BLaER1 treated with 17β-estradiol and CSF1 and Interleukin-3, amounts not matched to agents 10 nM and 100 nM (cell line): ENCODE results near the gene POLG.

Experiments
- H3K27ac ChIP-seq, 11 experiments: shearing (Covaris generic); formaldehyde crosslinking; 2 replicates each; pipeline ENCODE4 v1.8.1; 2022
- H3K27me3 ChIP-seq, 11 experiments: shearing (Covaris generic); formaldehyde crosslinking; 2 replicates each; pipeline ENCODE4 v1.8.1; 2022
- H3K36me3 ChIP-seq, 11 experiments: shearing (Covaris generic); formaldehyde crosslinking; 2 replicates each; pipeline ENCODE4 v1.8.1; 2022
- H3K4me1 ChIP-seq, 10 experiments: shearing (Covaris generic); formaldehyde crosslinking; 2 replicates each; pipeline ENCODE4 v1.8.1; 2022
- H3K4me2 ChIP-seq, 11 experiments: shearing (Covaris generic); formaldehyde crosslinking; 2 replicates each; pipeline ENCODE4 v1.8.1; 2022
- H3K4me3 ChIP-seq, 10 experiments: shearing (Covaris generic); formaldehyde crosslinking; 2 replicates each; pipeline ENCODE4 v1.8.1; 2022
- H3K9ac ChIP-seq, 11 experiments: shearing (Covaris generic); formaldehyde crosslinking; 2 replicates each; pipeline ENCODE4 v1.8.1; 2022
- H3K9me3 ChIP-seq, 11 experiments: shearing (Covaris generic); formaldehyde crosslinking; replicated peaks in 1 of 11; 2 replicates each; pipeline ENCODE4 v1.8.1; 2022
- H4K20me1 ChIP-seq, 11 experiments: shearing (Covaris generic); formaldehyde crosslinking; 2 replicates each; pipeline ENCODE4 v1.8.1; 2022
- Cebpa-rat ChIP-seq, 11 experiments: shearing (Covaris generic); IDR thresholded peaks; 2 replicates each; pipeline ENCODE4 v1.8.1; 2022

The POLG gene

GRCh38 chr15:89338036-89338435, 3.4 kb upstream of the POLG start:
- H3K4me3 ChIP-seq = no peak overlapping the region
- H3K27me3 ChIP-seq = no peaks in the 10 kb centered on the region
- H4K20me1 ChIP-seq = peaks cover 10 to 16% (median 13%) of the 10 kb centered on the region in 11 experiments; a peak in 21 of 22 replicates
- peaks cover 15 to 33% (median 23%) of the 10 kb centered on the region in 10 experiments for H3K4me1 ChIP-seq
- peaks cover 5 to 9% (median 6%) of the 10 kb centered on the region in 11 experiments for H3K36me3 ChIP-seq
- no peak overlapping the region for H3K9ac ChIP-seq
- no peaks in the 10 kb centered on the region for H3K9me3 ChIP-seq
- TF ChIP-seq Cebpa-rat (IDR thresholded peaks at IDR 0.05) = no peak
- H3K4me2 ChIP-seq = no peak overlapping the region; a peak in 1 of 22 replicates
- H3K27ac ChIP-seq = no peak overlapping the region

DNA sequence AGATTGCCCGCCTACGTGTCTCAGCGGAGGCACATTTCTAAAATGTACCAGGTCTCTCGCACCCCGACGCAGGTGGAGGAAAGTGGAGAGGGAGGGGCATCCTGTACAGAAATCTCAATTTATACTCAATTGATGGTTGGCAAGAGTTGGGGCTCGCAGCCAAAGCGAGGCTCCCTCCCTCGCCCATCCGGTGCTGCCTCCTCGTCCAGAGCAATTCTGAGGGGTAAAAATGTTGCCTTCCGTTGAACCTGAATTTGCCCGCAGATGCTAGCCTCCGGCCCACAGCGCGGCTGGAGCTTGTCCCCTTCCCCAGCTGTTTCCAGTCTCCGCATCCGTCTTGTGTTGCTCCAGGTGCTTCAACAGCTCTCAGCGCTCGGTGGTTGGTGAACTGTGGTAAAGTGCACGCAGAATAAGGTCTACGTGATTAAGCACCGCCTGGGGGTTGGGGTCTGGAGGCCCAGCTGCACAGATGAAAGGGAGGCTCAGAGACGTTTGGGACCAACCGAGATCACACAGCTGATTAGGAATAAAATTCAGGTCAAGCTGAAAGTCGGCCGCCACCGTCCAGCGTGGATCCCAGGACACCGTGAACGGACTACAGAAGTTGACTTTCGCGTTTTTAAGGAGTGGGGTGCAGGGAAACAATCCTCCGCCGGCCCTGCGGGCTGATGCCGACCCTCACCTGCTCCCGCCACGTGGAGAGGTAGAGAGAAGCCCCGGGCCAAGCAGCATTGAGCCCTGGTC, 846 bp upstream of the POLG start:
- TF ChIP-seq Cebpa-rat (IDR thresholded peaks at IDR 0.05) = no peak
- peaks cover 37 to 57% (median 47%) of the 10 kb centered on the region in 10 experiments for H3K4me1 ChIP-seq
- H3K27me3 ChIP-seq = no peaks in the 10 kb centered on the region
- peak overlapping the region; percentile 74 to 93 (median 82) for H3K4me2 ChIP-seq
- peak overlapping the region; percentile 28 to 99 (median 96); a peak in 20 of 22 replicates for H3K9ac ChIP-seq
- H3K9me3 ChIP-seq = no peaks in the 10 kb centered on the region
- H3K36me3 ChIP-seq = peaks cover 27 to 34% (median 30%) of the 10 kb centered on the region in 11 experiments
- H3K27ac ChIP-seq = peak overlapping the region in 10 of 11 experiments; percentile 21 to 99 (median 96); a peak in 19 of 22 replicates
- peaks cover 34 to 42% (median 39%) of the 10 kb centered on the region in 11 experiments for H4K20me1 ChIP-seq
- H3K4me3 ChIP-seq = peak overlapping the region; percentile 55 to 97 (median 87)

DNA sequence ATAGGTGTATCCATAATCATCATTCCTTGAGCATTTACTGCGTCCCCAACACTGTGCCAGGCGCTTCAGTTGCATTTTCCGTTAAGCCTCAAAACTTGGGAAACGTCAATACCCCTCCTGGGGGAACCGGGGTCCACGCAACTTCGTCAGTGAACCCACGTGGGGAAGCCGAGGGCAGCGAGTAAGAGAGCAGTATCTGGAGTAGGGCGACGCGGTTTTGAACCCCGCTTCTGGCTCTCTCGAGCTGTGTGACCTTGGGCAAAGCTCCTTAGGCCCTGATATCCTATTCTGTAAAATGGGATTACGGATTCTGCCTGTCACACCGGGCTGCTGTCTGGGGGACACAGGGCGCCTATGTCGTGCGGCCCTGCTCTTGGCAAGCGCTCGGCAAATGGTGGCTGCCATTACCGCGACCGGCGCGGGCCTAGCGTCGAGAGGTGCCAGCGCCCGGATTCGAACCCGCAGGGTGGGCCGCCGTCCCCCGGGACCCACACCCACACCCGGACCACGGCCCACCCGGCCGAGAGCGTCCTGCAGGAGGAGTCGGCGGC, 590 bp downstream of the POLG start:
- Histone ChIP-seq H3K27ac (peak overlapping the region; percentile 93 to 99 (median 96)), H3K27me3 (no peaks in the 10 kb centered on the region), H3K9ac (peak overlapping the region; percentile 92 to 99 (median 97)), H3K4me1 (peaks cover 52 to 72% (median 61%) of the 10 kb centered on the region in 10 experiments), H3K36me3 (peaks cover 41 to 48% (median 44%) of the 10 kb centered on the region in 11 experiments), H3K4me3 (peak overlapping the region; percentile 70 to 97 (median 87)), H3K9me3 (no peaks in the 10 kb centered on the region), H3K4me2 (peak overlapping the region; percentile 79 to 100 (median 97)), H4K20me1 (peaks cover 49 to 56% (median 53%) of the 10 kb centered on the region in 11 experiments)
- TF ChIP-seq Cebpa-rat (IDR thresholded peaks at IDR 0.05) = no peak

- peaks cover 58 to 80% (median 64%) of the 10 kb centered on the region in 10 experiments for H3K4me1 ChIP-seq
- H3K4me2 ChIP-seq = peak overlapping the region; percentile 79 to 100 (median 97)
- TF ChIP-seq Cebpa-rat (IDR thresholded peaks at IDR 0.05) = no peak
- peaks cover 49 to 56% (median 52%) of the 10 kb centered on the region in 11 experiments for H3K36me3 ChIP-seq
- no peaks in the 10 kb centered on the region for H3K27me3 ChIP-seq
- H3K9ac ChIP-seq = peak overlapping the region; percentile 92 to 99 (median 97)
- H4K20me1 ChIP-seq = peaks cover 57 to 64% (median 61%) of the 10 kb centered on the region in 11 experiments
- peak overlapping the region; percentile 70 to 97 (median 87) for H3K4me3 ChIP-seq
- no peaks in the 10 kb centered on the region for H3K9me3 ChIP-seq
- H3K27ac ChIP-seq = peak overlapping the region; percentile 93 to 99 (median 96)
These were observed 1.4 kb downstream of the POLG start for GRCh38 chr15:89333011-89333860.

GRCh38 chr15:89332446-89332845, 2.2 kb downstream of the POLG start:
- H4K20me1 ChIP-seq = peaks cover 65 to 72% (median 69%) of the 10 kb centered on the region in 11 experiments
- no peaks in the 10 kb centered on the region for H3K27me3 ChIP-seq
- no peaks in the 10 kb centered on the region for H3K9me3 ChIP-seq
- peak overlapping the region; percentile 70 to 97 (median 87); a peak in 19 of 20 replicates for H3K4me3 ChIP-seq
- TF ChIP-seq Cebpa-rat (IDR thresholded peaks at IDR 0.05) = no peak
- H3K4me1 ChIP-seq = peaks cover 58 to 82% (median 66%) of the 10 kb centered on the region in 10 experiments
- peak overlapping the region; percentile 92 to 99 (median 97); a peak in 18 of 22 replicates for H3K9ac ChIP-seq
- peak overlapping the region; percentile 79 to 100 (median 97) for H3K4me2 ChIP-seq
- H3K27ac ChIP-seq = peak overlapping the region in 1 of 11 experiments; percentile 96; a peak in 1 of 22 replicates
- peaks cover 57 to 64% (median 60%) of the 10 kb centered on the region in 11 experiments for H3K36me3 ChIP-seq

- peak overlapping the region; percentile 2 to 65 (median 37); a peak in 18 of 22 replicates for H3K9ac ChIP-seq
- no peaks in the 10 kb centered on the region for H3K27me3 ChIP-seq
- peak overlapping the region; percentile 71 to 100 (median 80) for H3K4me2 ChIP-seq
- peak overlapping the region; percentile 12 to 79 (median 40); a peak in 17 of 20 replicates for H3K4me3 ChIP-seq
- peaks cover 71 to 78% (median 74%) of the 10 kb centered on the region in 11 experiments for H3K36me3 ChIP-seq
- 0 out of 22 replicates have a peak overlapping the region, but pooled peaks of 1 of the 11 experiments have one; percentile 29 for H3K27ac ChIP-seq
- H4K20me1 ChIP-seq = peaks cover 78 to 86% (median 83%) of the 10 kb centered on the region in 11 experiments
- TF ChIP-seq Cebpa-rat (IDR thresholded peaks at IDR 0.05) = no peak
- peaks cover 56 to 82% (median 70%) of the 10 kb centered on the region in 10 experiments for H3K4me1 ChIP-seq
- no peaks in the 10 kb centered on the region for H3K9me3 ChIP-seq
These were observed 3.6 kb downstream of the POLG start for GRCh38 chr15:89330881-89331595.

GRCh38 chr15:89330119-89330518, 4.5 kb downstream of the POLG start:
- Histone ChIP-seq H3K4me3 (peak overlapping the region in 6 of 10 experiments; percentile 7 to 31 (median 18); a peak in 4 of 20 replicates), H3K9ac (peak overlapping the region in 8 of 11 experiments; percentile 11 to 66 (median 38); a peak in 10 of 22 replicates), H3K4me2 (peak overlapping the region; percentile 53 to 97 (median 81)), H3K4me1 (peaks cover 51 to 81% (median 65%) of the 10 kb centered on the region in 10 experiments), H4K20me1 (peaks cover 87 to 95% (median 92%) of the 10 kb centered on the region in 11 experiments), H3K36me3 (peaks cover 80 to 87% (median 83%) of the 10 kb centered on the region in 11 experiments), H3K27ac (peak overlapping the region in 7 of 11 experiments; percentile 18 to 45 (median 26); a peak in 7 of 22 replicates), H3K27me3 (no peaks in the 10 kb centered on the region), H3K9me3 (no peaks in the 10 kb centered on the region)
- no peak for TF ChIP-seq Cebpa-rat (IDR thresholded peaks at IDR 0.05)
